NCI-H2107 (cell line): ENCODE data around the gene TPCN2.

Experiments used
- DNase-seq: peaks from one replicate; lab custom pipeline; 2025; lab: John Stamatoyannopoulos, UW

TPCN2 gene

DNA sequence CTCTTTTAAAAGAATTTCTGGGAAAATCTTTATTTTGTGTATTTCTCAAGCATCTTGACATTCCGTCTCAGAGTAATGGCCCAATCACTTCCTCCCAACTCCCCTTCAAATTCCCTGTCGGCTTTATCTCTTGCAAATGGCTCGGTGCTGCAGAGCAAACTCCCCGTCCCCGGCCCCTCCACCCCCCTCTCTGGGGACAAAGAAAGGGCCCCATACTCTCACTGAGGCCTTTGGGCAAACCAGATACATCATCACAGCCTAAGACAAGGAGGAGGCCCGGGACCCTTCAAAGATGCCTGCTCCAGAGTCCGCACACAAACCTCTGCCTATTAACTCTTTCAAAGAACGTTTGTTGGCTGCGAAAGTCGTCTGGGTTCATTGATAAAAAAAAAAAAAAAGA lies 103.1 kb downstream of the TPCN2 start:
- no peak for DNase-seq

- DNase-seq = no peak
These were observed 104.1 kb downstream of the TPCN2 start for GRCh38 chr11:69152733-69153421.

DNA sequence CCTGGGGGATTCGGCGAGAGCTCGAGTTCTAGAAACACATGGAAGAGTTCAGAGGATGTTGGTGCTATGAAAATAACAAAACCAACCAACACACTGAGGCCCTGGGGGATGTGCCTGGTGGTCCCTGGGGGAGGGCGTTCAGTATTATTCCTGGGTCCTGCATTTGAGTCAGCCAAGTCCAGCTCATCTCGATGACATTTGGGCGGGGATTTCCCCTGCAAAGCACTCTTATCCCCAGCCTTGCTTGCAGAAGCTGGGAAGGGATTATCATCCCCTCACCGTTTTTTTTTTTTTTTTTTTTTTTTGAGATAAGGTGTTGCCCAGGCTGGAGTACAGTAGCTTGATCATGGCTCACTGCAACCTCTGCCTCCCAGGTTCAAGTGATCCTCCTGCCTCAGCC lies 104.9 kb downstream of the TPCN2 start:
- DNase-seq = no peak

DNA sequence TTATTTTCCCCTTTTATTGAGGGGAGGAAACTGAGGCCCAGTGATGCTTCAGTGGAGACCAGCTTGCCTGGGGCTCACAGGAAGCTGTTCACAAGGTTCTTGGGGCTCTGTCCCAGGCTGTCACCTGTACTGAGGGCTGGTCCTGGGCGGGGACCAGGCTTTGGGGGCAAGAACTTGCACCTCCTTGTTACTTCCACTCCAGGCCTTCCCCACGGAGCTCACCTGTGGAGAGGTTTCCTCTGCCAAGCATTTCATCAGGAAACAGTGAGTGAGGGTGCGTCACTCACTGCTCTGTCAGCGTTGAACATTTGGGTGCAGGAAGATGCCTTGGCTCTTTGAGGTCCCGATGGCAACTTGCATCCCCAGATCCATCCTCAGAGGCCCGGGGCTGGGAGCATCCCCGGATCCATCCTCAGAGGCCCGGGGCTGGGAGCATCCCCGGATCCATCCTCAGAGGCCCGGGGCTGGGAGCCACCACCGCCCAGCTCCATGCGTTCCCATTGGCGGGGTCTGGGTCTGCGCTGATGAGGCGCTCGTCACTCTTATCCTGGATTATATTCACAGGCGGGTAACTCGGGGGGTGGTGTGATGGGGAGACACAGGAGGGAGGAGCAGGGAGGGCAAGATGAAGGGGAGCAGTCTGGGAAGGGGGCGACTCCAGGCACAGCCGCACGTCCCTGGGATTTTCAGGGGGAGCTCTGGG lies 105.6 kb downstream of the TPCN2 start:
- no peak for DNase-seq

DNA sequence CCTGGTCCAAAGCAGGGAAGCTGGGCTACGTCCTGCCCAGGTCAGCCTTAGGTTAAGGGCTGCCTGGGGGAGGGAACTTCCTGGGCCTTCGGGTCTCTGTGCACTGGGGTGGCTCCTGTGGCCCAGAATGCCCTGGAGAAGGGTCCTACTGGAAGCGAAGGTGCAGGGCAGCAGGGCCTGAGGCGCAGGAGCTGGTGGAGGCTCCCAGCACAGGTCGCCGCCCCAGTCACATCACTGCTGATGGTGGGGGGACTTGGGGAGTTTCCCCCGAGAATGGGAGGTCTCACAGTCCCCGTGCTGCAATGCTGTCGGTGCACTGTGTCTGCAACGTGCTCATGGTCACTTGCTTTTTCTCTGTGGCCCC lies 106.2 kb downstream of the TPCN2 start:
- no peak for DNase-seq

DNA sequence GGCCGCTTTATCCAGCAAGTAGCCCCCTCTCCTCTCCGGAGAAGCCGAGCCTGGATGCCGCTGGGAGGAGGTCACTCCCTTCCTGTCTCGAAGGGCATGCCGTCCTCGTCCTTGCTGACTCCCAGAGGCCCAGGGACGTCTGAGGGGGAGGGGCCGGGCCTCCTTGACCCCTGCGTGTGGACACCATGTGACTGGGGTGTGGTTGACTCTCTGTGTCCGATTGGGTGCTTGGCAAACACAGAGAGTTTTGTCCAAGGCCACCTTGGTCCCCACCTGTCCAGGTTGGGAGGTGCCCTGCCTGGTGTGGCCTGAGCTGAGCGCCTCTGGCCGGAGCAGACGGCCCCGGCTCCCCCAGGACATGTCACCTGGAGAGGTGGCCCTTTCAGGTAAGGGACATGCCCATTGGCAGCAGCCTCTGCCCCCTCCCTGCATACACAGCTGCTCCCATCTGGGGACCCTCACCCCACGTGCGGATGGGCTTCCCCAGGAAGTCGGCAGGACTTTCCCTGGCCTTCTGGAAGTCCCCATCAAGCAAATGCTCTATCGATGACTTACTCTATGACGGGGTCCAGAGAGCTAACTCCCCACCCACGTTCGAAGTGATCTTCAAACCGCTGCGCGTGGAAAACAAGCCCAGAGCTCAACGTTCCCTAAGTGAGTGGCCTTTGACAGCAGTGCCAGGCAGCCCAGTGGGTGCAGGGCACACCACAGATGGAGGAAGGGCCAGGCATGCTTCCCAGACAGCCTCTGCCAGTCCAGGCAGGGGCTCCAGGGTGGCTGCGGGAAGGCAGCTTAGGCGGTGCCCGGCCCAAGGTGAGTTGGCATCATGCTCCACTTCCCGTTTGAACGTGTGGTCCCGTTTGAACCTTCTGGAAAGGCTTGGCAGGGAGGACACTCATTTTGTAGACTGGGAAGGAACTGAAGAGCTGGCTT lies 106.8 kb downstream of the TPCN2 start, which contains the start of gene SMIM38:
SMIM38 (plus strand) TSS at position 634 of the 933 bp plus-strand sequence. CDS start 1,912 bp downstream, outside the sequence.
- no peak for DNase-seq

GRCh38 chr11:69156235-69156639 lies 107.5 kb downstream of the TPCN2 start:
- no peak for DNase-seq

GRCh38 chr11:69156673-69157155 lies 108.0 kb downstream of the TPCN2 start:
- no peak for DNase-seq

GRCh38 chr11:69157156-69157821 lies 108.6 kb downstream of the TPCN2 start:
- DNase-seq = no peak

DNA sequence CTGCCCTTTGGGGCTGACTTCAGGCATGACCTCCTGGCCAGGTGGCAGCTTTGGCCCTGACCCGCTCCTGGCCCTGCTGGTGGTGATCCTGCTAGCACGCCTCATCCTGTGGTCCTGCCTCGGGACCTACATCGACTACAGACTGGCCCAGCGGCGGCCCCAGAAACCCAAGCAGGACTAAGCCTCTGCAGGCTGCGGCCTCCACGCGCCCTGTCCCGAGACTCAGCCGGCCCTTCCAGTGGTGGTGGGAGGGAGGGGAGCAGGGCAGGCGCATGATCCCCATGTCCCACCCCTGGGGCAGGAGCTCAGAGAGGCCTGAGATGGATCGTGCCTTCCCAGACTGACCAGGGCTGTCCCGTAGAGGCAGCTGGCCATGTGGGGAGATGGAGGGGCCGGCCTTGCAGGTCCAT lies 109.1 kb downstream of the TPCN2 start:
- no peak for DNase-seq

DNA sequence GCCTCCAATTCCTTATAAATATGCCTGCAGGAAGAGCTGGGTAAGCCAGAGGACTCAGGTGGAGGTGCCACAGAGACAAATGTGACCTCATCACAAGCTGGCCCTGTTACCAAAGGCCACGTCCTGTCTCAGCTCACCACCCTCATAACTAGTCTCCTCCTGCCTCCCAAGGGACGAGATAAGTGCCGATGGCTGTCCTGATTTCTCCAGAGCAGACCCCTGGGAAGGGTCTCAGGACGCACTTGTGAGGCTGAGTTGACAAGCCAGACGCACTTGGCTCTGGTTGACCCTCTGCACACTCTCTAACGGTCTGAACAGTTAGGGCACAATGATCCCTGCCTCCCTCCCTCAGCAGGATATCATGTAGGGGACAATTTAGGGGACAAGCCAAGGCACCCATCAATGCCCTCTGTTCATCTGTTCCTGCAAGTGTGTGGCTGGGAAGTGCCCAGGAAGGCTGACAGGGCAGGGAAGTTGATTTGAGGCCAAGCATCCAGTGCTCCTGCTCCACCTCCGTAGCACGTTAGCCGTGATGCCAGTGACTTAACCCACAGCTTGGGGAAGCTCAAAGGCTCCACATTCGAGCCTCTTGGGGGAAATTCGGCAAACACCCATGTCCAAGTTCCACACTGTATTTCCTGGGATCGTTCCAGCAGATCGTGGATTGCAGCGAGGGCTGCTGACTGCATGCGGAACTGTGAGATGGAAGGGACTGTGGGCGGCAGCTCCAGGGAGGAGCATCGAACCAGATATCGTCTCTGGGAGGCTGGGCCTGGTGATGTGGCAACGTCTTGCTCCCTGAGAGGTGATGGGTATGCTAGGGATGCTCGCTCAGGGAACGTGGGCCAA lies 109.8 kb downstream of the TPCN2 start:
- DNase-seq = no peak

GRCh38 chr11:69159150-69159852 lies 110.6 kb downstream of the TPCN2 start:
- DNase-seq = no peak

DNA sequence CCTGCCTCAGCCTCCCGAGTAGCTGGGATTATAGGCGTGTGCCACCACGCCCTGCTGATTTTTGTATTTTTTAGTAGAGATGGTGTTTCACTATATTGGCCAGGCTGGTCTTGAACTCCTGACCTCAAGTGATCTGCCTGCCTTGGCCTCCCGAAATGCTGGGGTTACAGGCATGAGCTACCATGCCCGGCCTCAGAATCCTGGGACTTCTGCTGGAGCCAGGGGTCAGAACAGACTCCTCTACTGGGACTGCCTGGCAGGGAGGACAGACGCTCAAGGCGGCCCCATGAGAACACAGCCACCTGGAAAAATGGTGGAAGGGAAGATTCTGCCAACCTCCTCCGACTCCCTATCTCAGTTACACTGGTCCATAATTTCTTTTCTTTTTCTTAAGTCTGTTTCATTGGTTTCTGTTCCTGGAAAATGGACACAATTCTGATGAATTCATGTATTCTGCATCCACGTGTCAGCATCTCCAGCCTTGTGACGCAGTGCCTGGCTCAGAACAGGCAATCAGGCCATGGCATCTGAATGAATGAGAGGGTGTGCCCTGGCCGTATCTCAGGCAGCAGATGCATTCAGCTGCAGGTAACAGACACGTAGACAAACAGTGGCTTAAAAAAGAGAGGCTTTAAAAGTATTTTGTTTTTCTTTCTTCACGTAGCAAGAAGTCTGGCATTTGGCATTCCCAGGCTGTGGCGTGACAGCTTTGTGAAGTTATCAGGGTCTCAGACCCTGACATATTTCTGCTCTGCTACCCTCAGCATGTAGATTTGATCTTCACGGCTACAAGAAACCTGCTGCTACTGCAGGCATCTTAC lies 111.8 kb downstream of the TPCN2 start:
- DNase-seq = no peak

GRCh38 chr11:69161117-69161407 lies 112.3 kb downstream of the TPCN2 start:
- no peak for DNase-seq

DNA sequence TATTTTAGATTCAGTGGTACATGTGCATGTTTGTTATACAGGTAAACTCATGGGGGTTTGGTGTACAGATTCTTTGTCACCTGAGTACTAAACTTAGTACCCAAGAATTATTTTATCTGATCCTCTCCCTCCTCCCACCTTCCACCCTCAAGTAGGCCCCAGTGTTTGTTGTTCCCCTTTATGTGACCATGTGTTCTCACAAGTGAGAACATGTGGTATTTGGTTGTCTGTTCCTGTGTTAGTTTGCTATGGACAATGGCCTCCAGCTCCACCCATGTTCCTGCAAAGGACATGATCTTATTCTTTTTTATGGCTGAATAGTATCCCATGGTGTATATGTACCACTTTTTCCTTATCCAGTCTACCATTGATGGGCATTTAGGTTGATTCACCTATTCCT lies 113.8 kb downstream of the TPCN2 start:
- no peak for DNase-seq

DNA sequence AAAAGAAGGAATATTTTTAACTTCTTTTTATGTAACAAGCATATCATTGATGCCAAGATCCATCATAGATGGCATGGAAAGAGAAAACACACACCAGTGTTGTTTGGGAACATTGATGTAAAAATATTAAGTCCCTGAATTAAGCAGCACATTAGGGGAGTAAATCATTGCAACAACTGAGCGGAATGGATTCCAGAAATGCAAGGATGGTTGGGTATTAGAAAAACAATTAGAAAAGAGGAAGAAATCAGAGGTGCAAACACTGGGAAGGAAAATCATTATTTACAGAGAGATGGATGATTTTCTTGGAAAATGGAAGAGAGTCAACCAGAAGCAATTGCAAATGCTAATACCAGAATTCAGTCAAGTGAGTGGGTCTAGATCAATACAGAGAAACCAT lies 115.1 kb downstream of the TPCN2 start:
- DNase-seq = no peak

GRCh38 chr11:69164824-69165223 lies 116.1 kb downstream of the TPCN2 start:
- DNase-seq = no peak

- DNase-seq = no peak
These were observed 117.0 kb downstream of the TPCN2 start for GRCh38 chr11:69165775-69166174.

GRCh38 chr11:69166218-69167115 lies 117.7 kb downstream of the TPCN2 start:
- no peak for DNase-seq
